Fibroblast of villous mesenchyme (primary cell): Measurements from ENCODE around the gene SPDYE4. TPM values are rescaled to one million over a fixed set of nuclear protein-coding genes. Genes with fewer than 3 reads are reported as not detected.

ENCODE experiments used
- DNase-seq: peaks from one replicate; pipeline ENCODE4 v3.0.0-alpha.2; 2010; ENCODE audit warnings: low read depth
- H3K4me3 ChIP-seq: 2 replicates; pipeline ENCODE4 v1.5.1; 2011; ENCODE audit warnings: low read depth, mild to moderate bottlenecking, low read length
- CTCF ChIP-seq: IDR thresholded peaks from 2 replicates; pipeline ENCODE4 v1.5.1; 2012; ENCODE audit warnings: low read depth, mild to moderate bottlenecking, low read length; ENCODE audit not compliant: insufficient read depth
- total RNA-seq: library from RNA; depleted of rRNA; stranded (reverse); fragments of >200 nt; gene quantifications from 2 replicates; pipeline ENCODE4 v1.2.3, GENCODE V29; 2012

The SPDYE4 gene
- total RNA-seq, 1 donor = not detected

DNA sequence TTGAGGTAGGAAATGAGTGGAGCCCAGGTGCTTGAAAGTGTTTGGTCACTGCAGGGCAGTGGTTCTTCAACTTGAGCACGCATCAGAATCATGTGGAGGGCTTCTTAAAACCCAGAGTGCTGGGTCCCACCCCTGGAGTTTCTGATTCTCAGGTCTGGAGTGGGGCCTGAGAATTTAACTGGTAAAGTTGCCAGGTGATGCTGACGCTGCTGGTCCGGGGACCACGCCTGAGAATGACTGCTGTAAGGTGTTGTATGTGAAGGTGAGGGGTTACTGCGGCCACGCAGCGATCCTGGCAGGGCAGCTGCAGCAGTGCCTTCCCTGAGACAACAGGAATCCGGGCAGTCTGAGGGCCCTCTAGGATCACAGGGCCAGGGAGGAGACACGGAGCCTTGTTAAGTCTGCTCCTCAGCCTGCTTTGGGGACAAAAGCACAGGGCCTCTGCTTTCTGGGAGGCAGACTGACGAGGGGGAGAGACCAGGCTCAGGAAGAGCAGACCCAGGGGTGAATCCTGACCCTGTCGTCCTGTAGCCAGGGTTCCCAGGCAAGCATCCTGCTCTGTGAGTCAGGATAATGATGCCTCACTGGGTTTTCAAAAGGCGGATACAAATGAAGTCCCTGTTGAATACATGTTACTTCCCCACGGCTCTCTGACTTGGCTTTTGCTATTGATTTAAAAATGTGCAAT, 30.0 kb downstream of the SPDYE4 start:
- no peak for TF ChIP-seq CTCF
- H3K4me3 ChIP-seq = no peak overlapping the region
- no peak for DNase-seq

GRCh38 chr17:8726941-8727555, 31.3 kb downstream of the SPDYE4 start:
- DNase-seq = peak; percentile 64
- TF ChIP-seq CTCF = no peak
- no peak overlapping the region for H3K4me3 ChIP-seq

- no peak for DNase-seq
- no peak for TF ChIP-seq CTCF
- H3K4me3 ChIP-seq = no peak overlapping the region
Observed at GRCh38 chr17:8725881-8726876, 32.2 kb downstream of the SPDYE4 start.

DNA sequence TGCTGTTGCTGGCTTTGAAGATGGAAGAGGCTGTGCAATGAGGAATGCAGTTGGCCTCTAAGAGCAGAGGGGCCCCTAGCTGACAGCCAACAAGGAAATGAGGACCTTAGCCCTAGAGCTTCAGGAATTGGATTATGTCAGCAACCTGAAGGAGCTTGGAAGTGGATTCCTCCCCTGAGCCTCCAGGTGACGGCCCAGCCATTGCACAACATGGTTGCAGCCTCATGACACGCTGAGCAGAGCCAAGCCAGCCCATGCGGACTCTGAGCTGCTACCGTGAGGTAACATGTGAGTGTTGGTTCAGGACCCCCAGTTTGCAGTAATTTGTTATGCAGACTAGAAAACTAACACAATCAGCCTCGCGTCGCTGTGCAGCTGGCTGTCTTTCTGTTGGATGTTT, 33.9 kb downstream of the SPDYE4 start:
- no peak for DNase-seq
- H3K4me3 ChIP-seq = no peak overlapping the region
- no peak for TF ChIP-seq CTCF

DNA sequence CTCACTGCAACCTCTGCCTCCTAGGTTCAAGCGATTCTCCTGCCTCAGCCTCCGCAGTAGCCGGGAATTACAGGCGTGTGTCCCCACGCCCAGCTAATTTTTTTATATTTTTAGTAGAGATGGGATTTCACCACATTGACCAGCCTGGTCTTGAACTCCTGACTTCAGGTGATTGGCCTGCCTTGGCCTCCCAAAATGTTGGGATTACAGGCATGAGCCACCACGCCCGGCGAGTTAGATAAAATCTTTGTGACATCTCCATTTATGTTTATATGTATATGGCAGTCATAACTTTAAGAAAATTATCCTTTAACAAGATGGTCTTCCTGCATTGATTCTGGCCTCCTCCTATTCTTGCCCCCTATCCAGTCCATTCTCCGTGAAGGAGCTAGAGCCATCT, 37.8 kb downstream of the SPDYE4 start:
- no peak for DNase-seq
- TF ChIP-seq CTCF = no peak
- H3K4me3 ChIP-seq = no peak overlapping the region

DNA sequence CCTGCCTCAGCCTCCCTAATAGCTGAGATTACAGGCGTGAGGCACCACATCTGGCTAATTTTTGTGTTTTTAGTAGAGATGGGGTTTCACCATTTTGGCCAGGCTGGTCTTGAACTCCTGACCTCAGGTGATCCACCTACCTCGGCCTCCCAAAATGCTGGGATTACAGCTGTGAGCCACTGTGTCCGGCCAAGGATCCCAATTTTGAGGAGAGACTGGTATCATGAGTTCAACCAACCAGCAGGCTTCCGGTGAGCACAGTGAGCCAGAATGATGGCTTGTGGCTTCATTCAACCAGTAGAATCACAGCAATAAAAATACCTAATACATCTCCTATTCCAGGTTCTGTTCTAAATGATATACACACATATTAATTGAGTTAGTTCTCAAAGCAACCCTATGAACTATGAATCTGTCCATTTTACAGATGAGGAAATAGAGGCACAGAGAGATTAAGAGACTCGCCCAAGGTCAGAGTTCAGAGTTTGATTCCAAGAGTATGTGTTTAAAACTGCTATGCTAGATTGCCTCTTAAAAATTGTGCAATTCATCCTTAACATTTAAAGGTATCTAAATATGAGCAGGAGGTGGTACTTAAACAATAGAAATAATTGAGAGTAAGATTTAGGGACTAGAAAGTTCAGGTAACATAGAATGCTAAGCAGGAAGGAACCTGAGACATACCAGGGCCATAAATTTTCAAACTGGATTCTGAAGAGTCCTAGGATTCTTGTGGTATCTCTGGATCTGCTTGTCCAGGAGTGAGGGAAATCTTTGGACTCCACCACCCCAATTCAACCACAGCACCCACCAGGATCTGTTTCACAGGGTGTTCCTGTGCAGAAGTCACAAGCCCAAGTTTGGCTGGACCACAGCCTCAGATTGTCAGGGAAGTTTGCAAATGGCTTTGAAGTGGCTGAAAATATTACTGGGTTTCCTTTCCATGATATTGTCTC, 38.8 kb downstream of the SPDYE4 start:
- DNase-seq = no peak
- TF ChIP-seq CTCF = no peak
- H3K4me3 ChIP-seq = no peak overlapping the region
